Fibroblast of lung (primary cell): ENCODE results near the gene CCDC192.

Experiments
- CTCF ChIP-seq, 2 donors: IDR thresholded peaks in 1 of 2; conservative IDR thresholded peaks in 1 of 2; 1 replicate in 1 of 2; 2 replicates in 1 of 2; pipeline ENCODE4 v1.5.1; 2011 to 2012; ENCODE audit warnings: low read length in 2 of 2, control low read depth in 1 of 2, inconsistent platforms in 1 of 2, low read depth in 1 of 2, mild to moderate bottlenecking in 1 of 2
- EZH2 ChIP-seq: IDR thresholded peaks from 2 replicates; pipeline ENCODE4 v1.5.1; 2012; ENCODE audit warnings: low read length, control low read depth, mild to moderate bottlenecking; ENCODE audit errors: missing control alignments

- TF ChIP-seq CTCF (conservative IDR thresholded peaks at IDR 0.05 in 1 of 2, IDR thresholded peaks at IDR 0.05 in 1 of 2; ENCODE audit: low read depth in 1 of 2, low read length in 2 of 2) (no peak), EZH2 (no peak)
These were observed 127.0 kb downstream of the CCDC192 start for GRCh38 chr5:127830157-127830556.
